GM21381 (cell line): Measurements from ENCODE around the gene CTNNBL1.
"Not testable (repeated sequence)": the region's sequence is repeated elsewhere in the genome, so short reads cannot be mapped to it uniquely, and the experiment has no call there.

Experiments used
- ATAC-seq: cut with Tn5 transposase; IDR thresholded peaks from one replicate; pipeline ENCODE4 v1.9.1; 2021; ENCODE audit warnings: mild to moderate bottlenecking, moderate library complexity; ENCODE audit not compliant: unreplicated experiment

Gene CTNNBL1

DNA sequence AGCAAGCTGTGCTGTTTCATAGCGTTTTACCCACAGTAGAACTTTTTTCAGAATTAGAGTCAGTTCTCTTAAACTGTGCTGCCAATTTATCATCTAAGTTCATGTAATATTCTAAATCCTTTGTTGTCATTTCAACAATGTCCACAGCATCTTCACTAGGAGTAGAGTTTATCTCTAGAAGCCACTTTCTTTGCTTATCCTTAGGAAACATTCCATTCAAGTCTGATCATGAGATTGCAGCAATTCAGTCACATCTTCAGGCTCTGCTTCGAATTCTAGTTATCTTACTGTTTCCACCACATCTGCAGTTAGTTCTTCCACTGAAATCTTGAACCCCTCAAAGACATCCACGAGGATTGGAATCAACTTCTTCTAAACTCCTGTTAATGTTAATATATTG lies 12.5 kb downstream of the CTNNBL1 start:
- no peak for ATAC-seq

DNA sequence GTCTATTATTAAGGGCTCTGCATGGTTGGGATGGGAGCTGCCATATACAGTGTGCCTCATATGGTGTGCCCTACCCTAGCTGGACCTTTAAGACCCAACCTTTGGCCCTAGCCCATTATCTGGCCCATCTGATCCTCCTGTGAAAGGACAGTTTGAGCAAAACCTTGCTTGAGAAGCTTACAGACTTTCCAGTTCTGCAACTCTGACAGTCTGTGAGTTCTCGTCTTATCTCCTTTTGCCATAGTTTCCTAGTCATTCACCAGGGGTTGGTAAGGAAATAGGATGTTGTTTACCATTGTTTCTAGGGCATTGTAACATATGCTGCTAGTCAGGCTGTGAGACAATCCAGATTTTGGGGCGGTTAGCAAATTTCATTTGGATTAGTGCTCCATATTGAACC lies 17.2 kb downstream of the CTNNBL1 start:
- no peak for ATAC-seq

DNA sequence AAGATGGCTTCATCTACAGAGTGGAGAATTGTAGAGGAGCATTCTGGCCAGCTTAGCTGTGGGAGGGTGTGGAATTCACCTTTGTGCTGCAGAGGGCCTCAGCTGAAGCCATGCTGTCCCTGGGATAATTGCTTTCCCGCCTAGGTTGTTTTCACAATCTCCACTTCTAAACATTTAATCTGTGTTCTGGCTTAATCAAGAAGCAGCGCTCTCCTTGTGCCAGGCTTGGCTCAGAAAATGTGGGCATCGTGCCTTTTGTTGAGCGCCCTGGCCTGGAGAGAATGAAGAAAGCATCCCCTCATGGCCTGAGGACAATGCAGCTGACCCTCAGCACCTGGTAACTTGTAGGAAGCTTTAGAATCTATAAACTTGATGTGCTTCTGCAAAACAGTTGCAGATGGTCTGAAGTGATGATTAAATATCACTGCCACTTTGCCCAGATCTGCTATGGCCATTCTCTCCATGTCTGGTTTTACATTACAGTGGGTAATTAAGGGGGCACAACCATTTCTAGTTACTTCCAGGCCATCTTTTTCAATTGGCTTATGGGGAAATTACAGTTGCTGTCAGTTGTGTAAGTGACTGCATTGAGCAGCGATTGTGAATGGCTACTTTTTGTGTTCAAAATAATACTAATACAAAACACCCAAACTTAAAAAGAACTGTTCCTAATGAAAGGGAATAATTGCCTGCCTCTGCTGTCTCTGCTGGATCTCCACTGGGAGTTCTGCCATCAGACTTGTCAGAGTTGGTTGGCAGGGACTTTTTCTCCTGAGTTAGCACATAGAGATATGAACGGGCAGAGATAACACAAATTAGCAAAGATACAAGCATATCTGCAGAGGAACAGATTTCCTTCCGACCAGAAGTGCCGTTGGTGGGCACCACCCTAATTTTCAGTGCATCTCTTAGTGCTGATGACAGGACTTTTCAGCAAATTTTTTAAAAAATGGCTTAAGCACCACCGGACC lies 18.4 kb downstream of the CTNNBL1 start:
- no peak for ATAC-seq

DNA sequence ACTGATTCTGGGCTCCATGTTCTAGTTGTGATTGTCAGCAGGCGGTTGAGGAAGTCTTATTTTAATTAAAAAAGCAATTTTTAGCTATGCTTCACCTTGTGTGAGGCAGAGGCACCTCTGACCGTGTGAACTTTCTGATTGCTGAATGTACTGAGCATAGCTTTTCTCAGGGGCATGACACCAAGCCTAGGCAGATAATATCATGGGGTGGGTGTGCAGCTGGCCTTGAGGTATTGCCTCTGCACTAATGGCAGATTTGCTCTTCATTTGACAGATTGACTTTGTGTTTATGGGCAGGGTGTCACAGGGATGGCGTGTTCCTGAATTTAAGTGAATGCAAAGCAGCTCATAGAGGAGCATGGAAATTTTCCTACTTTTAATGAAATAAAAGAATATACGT lies 19.6 kb downstream of the CTNNBL1 start:
- ATAC-seq: no peak

DNA sequence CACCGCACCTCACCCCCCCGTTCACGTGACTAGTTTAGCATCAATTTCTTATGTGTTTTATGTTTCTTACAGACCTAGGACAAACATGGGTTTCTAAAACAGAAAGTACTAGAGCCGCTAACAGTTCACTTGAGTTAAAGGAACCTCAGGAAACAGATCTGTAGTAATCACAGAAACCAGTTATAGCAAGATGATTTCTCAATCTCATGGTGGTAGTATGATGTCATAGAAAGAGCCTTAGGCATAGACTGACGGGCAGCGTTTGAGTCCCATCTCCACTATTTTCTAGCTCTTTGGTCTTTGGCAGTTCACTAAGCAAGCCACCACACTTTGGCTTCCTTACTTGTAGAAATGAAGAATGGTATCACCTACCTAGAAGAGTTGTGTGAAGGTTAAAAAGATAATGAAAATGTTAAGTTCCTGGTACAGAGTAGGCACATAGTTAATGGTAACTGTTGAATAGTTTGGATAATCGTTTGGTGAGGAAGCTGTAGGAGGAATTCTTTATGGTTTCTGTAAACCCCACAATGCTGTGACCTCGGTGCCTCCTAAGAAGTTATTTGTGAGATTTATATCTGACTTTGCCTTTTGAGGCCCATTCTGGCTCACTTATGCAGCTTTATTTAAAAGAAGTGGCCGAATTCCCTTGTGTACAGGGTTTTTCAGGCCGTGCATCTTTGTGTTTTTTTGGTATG lies 21.3 kb downstream of the CTNNBL1 start:
- no peak for ATAC-seq

- ATAC-seq: no peak
These were observed 27.9 kb downstream of the CTNNBL1 start for GRCh38 chr20:37721751-37722150.

- ATAC-seq: not testable (repeated sequence)
These were observed 28.5 kb downstream of the CTNNBL1 start for GRCh38 chr20:37722312-37722711.

GRCh38 chr20:37723668-37724067 lies 29.8 kb downstream of the CTNNBL1 start:
- no peak for ATAC-seq

DNA sequence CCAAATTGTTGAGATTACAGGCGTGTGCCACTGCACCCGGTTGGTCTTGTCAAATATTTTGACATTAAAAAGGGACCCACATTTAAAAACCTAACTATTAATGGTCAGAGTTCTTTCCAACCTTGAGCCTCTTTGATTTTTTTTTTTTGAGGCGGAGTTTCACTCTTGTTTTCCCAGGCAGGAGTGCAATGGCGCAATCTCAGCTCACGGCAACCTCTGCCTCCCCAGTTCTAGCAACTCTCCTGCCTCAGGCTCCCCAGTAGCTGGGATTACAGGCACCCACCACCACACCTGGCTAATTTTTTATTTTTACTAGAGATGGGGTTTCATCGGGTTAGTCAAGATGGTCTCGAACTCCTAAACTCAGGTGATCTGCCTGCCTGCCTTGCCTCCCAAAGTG lies 31.3 kb downstream of the CTNNBL1 start:
- ATAC-seq: no peak

DNA sequence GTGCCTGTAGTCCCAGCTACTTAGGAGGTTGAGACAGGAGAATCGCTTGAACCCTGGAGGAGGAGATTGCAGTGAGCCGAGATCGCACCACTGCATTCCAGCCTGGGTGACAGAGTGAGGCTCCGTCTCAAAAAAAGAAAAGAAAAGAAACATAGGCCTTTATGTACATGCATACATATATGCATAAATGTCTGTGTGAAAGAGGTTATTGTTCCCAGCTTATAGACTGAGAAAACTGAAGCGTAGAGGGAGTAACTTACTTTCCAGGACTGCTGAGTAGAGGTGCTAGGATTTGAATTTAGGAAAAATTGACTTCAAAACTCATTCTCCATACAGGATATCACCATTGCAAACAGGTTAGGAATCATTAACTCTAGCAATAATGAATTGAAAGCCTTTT lies 32.0 kb downstream of the CTNNBL1 start:
- no peak for ATAC-seq

DNA sequence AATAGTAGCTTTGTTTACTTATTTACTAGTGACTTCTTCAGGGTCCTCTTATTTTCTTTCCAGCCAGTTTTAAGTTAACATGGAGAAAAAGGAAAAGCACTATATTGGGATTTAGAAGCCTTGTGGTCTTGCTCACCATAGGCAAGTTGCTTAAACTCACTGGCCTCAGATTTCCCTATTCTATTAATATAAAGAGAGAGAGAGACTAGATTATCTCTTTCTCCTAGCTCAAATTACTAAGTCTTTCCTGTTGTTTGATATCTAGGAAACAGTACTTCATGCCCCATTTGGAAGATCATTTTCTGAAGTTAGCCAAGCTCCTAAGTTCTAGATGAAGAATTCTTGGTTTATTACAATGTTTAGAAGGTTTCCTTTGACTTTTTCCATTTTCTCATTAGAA lies 32.5 kb downstream of the CTNNBL1 start:
- no peak for ATAC-seq

DNA sequence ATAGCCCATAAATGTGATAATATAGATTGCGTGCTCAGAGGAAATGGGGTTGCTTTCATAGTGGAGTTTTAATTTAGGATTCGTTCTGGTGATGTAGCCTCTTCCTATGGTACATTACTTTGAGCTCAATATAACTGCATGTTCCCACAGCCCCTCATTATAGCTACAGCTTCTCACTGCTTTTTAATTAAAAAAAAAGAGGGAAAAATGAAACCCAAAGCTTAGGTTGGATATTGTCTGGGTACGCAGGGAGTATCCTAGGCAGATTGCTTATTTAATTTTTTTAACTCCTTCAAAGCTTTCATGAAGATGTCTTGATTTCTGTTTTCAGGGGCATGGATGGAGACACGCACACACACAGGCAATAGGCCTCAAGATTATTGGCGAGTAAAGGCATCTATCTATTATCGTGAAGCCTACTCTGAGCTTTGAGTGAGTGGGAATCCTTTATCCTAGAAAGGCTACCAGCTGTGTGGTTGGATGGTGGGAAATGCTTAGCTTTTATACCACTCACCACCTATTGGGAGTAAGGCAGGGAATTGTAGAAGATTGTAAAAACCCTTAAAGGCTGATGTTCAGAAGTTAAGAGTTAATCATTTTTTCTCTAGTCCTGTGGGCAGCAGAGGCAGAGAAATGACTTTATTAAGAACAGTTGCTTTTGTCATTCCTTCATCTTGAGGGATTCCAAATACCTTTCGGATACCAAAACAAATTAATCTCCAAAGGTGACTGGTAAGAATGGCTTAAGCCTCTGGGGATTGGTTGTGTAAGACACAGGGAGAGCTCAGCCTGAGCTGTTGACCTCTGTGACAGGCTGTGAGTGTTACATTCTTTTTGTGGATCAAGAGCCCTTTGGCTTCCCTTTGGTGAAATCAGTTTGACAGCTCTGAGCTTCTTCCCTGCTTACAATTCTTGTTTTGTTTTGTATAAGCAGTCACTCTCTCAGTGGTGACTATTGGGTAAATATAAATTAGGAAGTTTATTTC lies 33.4 kb downstream of the CTNNBL1 start:
- ATAC-seq: no peak

DNA sequence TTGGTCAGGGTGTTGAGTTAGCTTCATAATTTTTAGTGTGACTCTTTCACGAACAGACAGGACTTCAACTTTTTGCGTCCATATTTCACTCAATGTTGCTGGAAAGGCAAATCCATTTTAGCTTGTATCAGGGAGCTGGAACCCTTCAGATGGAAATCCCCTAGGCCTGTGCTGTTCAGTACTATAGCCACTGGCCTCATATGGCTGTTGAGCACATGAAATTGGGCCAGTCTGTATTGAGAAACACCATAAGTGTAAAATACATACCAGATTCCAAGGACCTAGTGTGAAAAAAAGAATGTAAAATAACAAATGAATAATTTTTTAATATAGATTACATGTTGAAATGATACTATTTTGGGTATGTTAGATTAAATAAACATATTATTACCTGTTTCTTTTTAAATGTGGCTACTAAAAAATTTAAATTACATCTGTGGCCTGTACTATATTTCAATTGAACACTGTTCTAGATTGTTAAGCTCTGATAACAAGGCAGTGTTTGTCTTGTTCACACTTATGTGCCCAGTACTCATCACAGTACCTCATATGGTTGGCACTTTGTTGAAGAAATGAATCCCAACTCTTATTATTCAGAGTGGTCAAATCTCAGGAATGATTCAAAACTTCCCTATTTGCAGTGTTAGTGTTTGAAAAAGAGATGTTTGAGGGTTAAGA lies 34.3 kb downstream of the CTNNBL1 start:
- no peak for ATAC-seq

GRCh38 chr20:37728635-37728983 lies 34.8 kb downstream of the CTNNBL1 start:
- no peak for ATAC-seq

DNA sequence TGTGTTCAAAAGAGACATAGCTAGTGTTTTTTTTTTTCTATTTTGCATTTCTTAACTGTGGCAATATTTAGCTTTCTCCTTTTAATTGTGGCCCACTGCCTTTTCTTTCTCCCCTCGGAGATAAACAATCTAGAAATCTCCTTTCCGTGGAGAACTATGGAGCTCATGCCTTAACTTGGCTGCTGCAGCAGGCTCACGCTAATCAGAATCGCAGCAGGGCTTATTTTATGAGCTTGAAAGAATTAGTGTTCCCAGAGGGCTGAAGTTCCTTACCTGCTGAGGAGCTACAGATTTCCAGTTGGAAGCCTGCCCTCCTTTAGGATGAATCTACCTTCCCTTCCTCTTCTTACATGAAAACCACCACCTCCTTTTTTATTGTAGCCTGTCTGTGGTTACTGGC lies 35.6 kb downstream of the CTNNBL1 start:
- ATAC-seq: no peak

DNA sequence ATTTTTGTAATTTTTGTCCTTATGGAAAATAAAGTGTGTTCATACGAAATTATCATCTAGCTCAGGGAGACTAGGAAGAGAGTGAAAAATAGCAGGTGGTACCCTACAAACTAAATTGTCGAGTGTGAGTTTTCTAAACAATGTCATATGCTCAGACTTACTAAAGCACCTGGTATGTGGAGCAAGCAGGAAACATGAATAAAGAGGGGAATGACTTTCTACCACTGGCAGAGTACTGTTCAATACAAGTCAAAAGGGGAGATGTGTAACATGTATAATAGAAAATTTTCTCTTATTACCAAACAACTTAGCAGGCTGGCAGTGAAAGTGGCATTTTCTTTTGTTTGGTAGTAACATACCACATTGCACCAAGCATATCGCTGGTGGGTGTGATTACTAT lies 36.1 kb downstream of the CTNNBL1 start:
- ATAC-seq: no peak

GRCh38 chr20:37733416-37733815 lies 39.6 kb downstream of the CTNNBL1 start:
- no peak for ATAC-seq

GRCh38 chr20:37734228-37734985 lies 40.6 kb downstream of the CTNNBL1 start:
- no peak for ATAC-seq

DNA sequence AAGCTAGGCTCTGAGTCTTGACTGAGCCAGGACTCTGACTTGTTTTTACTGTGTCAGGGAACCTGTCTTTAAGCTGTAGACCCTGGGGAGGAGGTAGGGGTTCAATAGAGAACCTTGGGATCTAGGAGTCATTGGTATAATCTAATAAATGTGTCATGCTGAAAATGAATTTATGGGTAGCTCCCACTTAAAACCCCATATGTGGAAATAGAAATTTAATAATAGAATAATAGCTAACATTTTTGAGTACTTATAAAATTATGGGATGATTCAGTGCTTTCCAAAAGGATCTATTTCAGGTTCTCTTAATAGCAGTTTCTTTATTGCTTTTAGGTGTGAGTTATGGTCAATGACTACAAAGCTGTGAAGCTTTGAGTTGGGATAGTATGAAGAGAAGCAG lies 41.7 kb downstream of the CTNNBL1 start:
- ATAC-seq: no peak

GRCh38 chr20:37736132-37736531 lies 42.3 kb downstream of the CTNNBL1 start:
- no peak for ATAC-seq
